Measurements from ENCODE around the gene GBP1. TPM values are rescaled to one million over a fixed set of nuclear protein-coding genes. Genes with fewer than 3 reads are reported as not detected.
A peak's percentile ranks its signal among the peaks of the same experiment; 100 is the strongest.
"Not testable (repeated sequence)": the region's sequence is repeated elsewhere in the genome, so short reads cannot be mapped to it uniquely, and the experiment has no call there.

GBP1 gene
- total RNA-seq: 8.3 TPM
- long read RNA-seq, partial matches to known transcripts: 2 of 4 reads
- long read RNA-seq, other reads (novel, unspliced or antisense): 0 of 4 reads

GRCh38 chr1:89065079-89065868 is at the start of gene GBP1:
Gene GBP1, minus strand, starts transcription at chr1:89065208. Its CDS starts 1,974 bp downstream, at chr1:89063234.
- intact Hi-C loops (cut with DNase I): no loop called here
- DNase-seq (ENCODE audit: missing footprints) (no peak), ATAC-seq (peak; percentile 91)

GRCh38 chr1:89114662-89115061 is 49.7 kb upstream of the GBP1 start:
- no peak for DNase-seq (ENCODE audit: missing footprints)
- ATAC-seq: no peak
- intact Hi-C loops (cut with DNase I): no loop called here

GRCh38 chr1:89112871-89113613 is 48.0 kb upstream of the GBP1 start:
- intact Hi-C loops (cut with DNase I): no loop called here
- ATAC-seq: no peak
- DNase-seq (ENCODE audit: missing footprints): no peak

GRCh38 chr1:89104687-89105086 is 39.7 kb upstream of the GBP1 start:
- intact Hi-C loops (cut with DNase I): no loop called here
- no peak for DNase-seq (ENCODE audit: missing footprints)
- ATAC-seq: no peak

GRCh38 chr1:89104147-89104546 is 39.1 kb upstream of the GBP1 start:
- DNase-seq (ENCODE audit: missing footprints) (no peak), ATAC-seq (no peak)
- intact Hi-C loops (cut with DNase I): no loop called here

- intact Hi-C loops (cut with DNase I): no loop called here
- ATAC-seq (no peak), DNase-seq (ENCODE audit: missing footprints) (no peak)
Observed at GRCh38 chr1:89102021-89102420, 37.0 kb upstream of the GBP1 start.

- ATAC-seq (no peak), DNase-seq (ENCODE audit: missing footprints) (no peak)
- intact Hi-C loops (cut with DNase I): no loop called here
Observed at GRCh38 chr1:89100412-89100811, 35.4 kb upstream of the GBP1 start.

- DNase-seq (ENCODE audit: missing footprints): no peak
- intact Hi-C loops (cut with DNase I): no loop called here
- no peak for ATAC-seq
Observed at GRCh38 chr1:89098857-89099256, 33.8 kb upstream of the GBP1 start.

- DNase-seq (ENCODE audit: missing footprints): no peak
- intact Hi-C loops (cut with DNase I): no loop called here
- no peak for ATAC-seq
Observed at GRCh38 chr1:89095737-89096136, 30.7 kb upstream of the GBP1 start.

- DNase-seq (ENCODE audit: missing footprints) (no peak), ATAC-seq (no peak)
- intact Hi-C loops (cut with DNase I): loop anchor here (5.0 to 10.0 kb wide), 3 partner anchors 185 to 362 kb away; partner anchors contain the start of gene GBP5
Observed at GRCh38 chr1:89089962-89090361, 25.0 kb upstream of the GBP1 start.

- intact Hi-C loops (cut with DNase I): loop anchor here (5.0 to 10.0 kb wide), 3 partner anchors 186 to 364 kb away; partner anchors contain the start of gene GBP5
- no peak for ATAC-seq
- no peak for DNase-seq (ENCODE audit: missing footprints)
Observed at GRCh38 chr1:89088572-89088971, 23.6 kb upstream of the GBP1 start.

- ATAC-seq (no peak), DNase-seq (ENCODE audit: missing footprints) (no peak)
- intact Hi-C loops (cut with DNase I): loop anchor here (5.0 to 10.0 kb wide), 3 partner anchors 188 to 365 kb away; partner anchors contain the start of gene GBP5
Observed at GRCh38 chr1:89087241-89087640, 22.2 kb upstream of the GBP1 start.

GRCh38 chr1:89085781-89086180 is 20.8 kb upstream of the GBP1 start:
- DNase-seq (ENCODE audit: missing footprints) (no peak), ATAC-seq (no peak)
- intact Hi-C loops (cut with DNase I): loop anchor here (5.0 to 10.0 kb wide), 3 partner anchors 189 to 367 kb away; partner anchors contain the start of gene GBP5

GRCh38 chr1:89081005-89081404 is 16.0 kb upstream of the GBP1 start:
- intact Hi-C loops (cut with DNase I): loop anchor here (10.0 kb wide), 1 partner anchor 194 kb away; the partner anchor contains the start of gene GBP5
- ATAC-seq (no peak), DNase-seq (ENCODE audit: missing footprints) (no peak)

- ATAC-seq; DNase-seq (ENCODE audit: missing footprints): not testable (repeated sequence)
- intact Hi-C loops (cut with DNase I): loop anchor here (10.0 kb wide), 1 partner anchor 195 kb away; the partner anchor contains the start of gene GBP5
Observed at GRCh38 chr1:89080068-89080467, 15.1 kb upstream of the GBP1 start.

GRCh38 chr1:89072466-89073065 is 7.6 kb upstream of the GBP1 start:
- intact Hi-C loops (cut with DNase I); DNase-seq (ENCODE audit: missing footprints); ATAC-seq: not testable (repeated sequence)

GRCh38 chr1:89070509-89070908 is 5.5 kb upstream of the GBP1 start:
- intact Hi-C loops (cut with DNase I): no loop called here
- no peak for ATAC-seq

GRCh38 chr1:89069951-89070350 is 4.9 kb upstream of the GBP1 start:
- intact Hi-C loops (cut with DNase I): no loop called here
- ATAC-seq (no peak), DNase-seq (ENCODE audit: missing footprints) (no peak)

More at GRCh38 chr1:89070509-89070908, 5.5 kb upstream of the GBP1 start:
- no peak for DNase-seq (ENCODE audit: missing footprints)

- ATAC-seq: no peak
- intact Hi-C loops (cut with DNase I): no loop called here
- DNase-seq (ENCODE audit: missing footprints): no peak
Observed at GRCh38 chr1:89068291-89068690, 3.3 kb upstream of the GBP1 start.

All from Right ventricle myocardium inferior (tissue), 1 donor.